ENCODE measurements around the gene MT4.

GRCh38 chr16:56532714-56533113 lies 32.2 kb upstream of the MT4 start:
- TF ChIP-seq, protein P1, sequence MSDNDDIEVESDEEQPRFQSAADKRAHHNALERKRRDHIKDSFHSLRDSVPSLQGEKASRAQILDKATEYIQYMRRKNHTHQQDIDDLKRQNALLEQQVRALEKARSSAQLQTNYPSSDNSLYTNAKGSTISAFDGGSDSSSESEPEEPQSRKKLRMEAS (IDR thresholded peaks at IDR 0.05; ENCODE audit: low read depth), result no peak
- TF ChIP-seq CTCF (IDR thresholded peaks at IDR 0.05) (peak; percentile 10; the same call in 1 of the 2 replicates), JUND (IDR thresholded peaks at IDR 0.05) (no peak), POLR2AphosphoS5 (IDR thresholded peaks at IDR 0.05; ENCODE audit: low read depth, low read length) (no peak), GABPA (IDR thresholded peaks at IDR 0.05; ENCODE audit: low read depth) (no peak), NRF1 (IDR thresholded peaks at IDR 0.05; ENCODE audit: low read depth, low read length) (no peak), RFX5 (IDR thresholded peaks at IDR 0.05; ENCODE audit: low read length) (no peak)
